HEK293T (cell line): ENCODE results near the gene DHRSX.

Experiments
- ARNT ChIP-seq: fragments of 450-650 bp; IDR thresholded peaks from 2 replicates; pipeline ENCODE4 v1.6.1; 2017; ENCODE audit warnings: mild to moderate bottlenecking
- BHLHE40 ChIP-seq: fragments of 450-650 bp; IDR thresholded peaks from 2 replicates; pipeline ENCODE4 v1.6.1; 2016; ENCODE audit warnings: mild to moderate bottlenecking, moderate library complexity, borderline replicate concordance
- CTBP1 ChIP-seq: fragments of 450-650 bp; IDR thresholded peaks from 2 replicates; pipeline ENCODE4 v1.6.1; 2016; ENCODE audit warnings: borderline replicate concordance
- FOXA1 ChIP-seq: fragments of 450-650 bp; IDR thresholded peaks from 2 replicates; pipeline ENCODE4 v1.6.1; 2016; ENCODE audit warnings: mild to moderate bottlenecking
- FOXK2 ChIP-seq: fragments of 450-650 bp; IDR thresholded peaks from 2 replicates; pipeline ENCODE4 v1.6.1; 2016; ENCODE audit warnings: mild to moderate bottlenecking
- FOXM1 ChIP-seq: fragments of 450-650 bp; IDR thresholded peaks from 2 replicates; pipeline ENCODE4 v1.6.1; 2017; ENCODE audit warnings: mild to moderate bottlenecking, borderline replicate concordance
- L3MBTL2 ChIP-seq: fragments of 450-650 bp; conservative IDR thresholded peaks from 2 replicates; pipeline ENCODE4 v1.6.1; 2016; ENCODE audit warnings: mild to moderate bottlenecking
- LEF1 ChIP-seq: fragments of 450-650 bp; IDR thresholded peaks from 2 replicates; pipeline ENCODE4 v1.6.1; 2017; ENCODE audit warnings: mild to moderate bottlenecking, borderline replicate concordance
- NFRKB ChIP-seq: fragments of 450-650 bp; IDR thresholded peaks from 2 replicates; pipeline ENCODE4 v1.6.1; 2016; ENCODE audit warnings: mild to moderate bottlenecking, moderate library complexity
- PKNOX1 ChIP-seq: fragments of 450-650 bp; IDR thresholded peaks from 2 replicates; pipeline ENCODE4 v1.6.1; 2016
- SP1 ChIP-seq: fragments of 450-650 bp; IDR thresholded peaks from 2 replicates; pipeline ENCODE4 v1.6.1; 2017
- SUZ12 ChIP-seq: fragments of 450-650 bp; IDR thresholded peaks from 2 replicates; pipeline ENCODE4 v1.6.1; 2016; ENCODE audit warnings: mild to moderate bottlenecking
- ZNF384 ChIP-seq: fragments of 450-650 bp; IDR thresholded peaks from 2 replicates; pipeline ENCODE4 v1.6.1; 2016

DNA sequence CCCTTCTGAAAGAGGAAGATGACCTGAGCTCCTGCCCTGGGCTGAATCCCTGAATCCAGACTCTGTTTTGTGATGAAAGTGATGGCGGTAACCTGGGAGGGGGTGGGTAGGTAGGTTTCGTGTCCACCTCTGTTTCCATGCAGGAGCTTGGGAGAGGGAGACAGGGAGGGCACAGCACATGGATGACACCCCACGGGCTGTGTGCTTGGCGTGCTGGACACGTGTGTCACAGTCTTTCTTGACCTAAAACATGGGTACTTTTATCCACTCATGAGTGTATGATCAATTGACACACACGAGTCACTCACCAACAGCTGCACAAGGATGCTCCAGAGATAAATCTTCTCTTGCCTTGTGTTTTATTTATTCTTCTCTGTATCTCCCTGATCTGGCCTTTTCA, 111.5 kb downstream of the DHRSX start:
- TF ChIP-seq BHLHE40 (no peak), ZNF384 (no peak), LEF1 (no peak), SUZ12 (no peak), PKNOX1 (no peak), FOXM1 (no peak), CTBP1 (no peak), ARNT (no peak), L3MBTL2 (no peak), FOXK2 (no peak), FOXA1 (no peak), SP1 (no peak), NFRKB (no peak)
